Activated CD4-positive, alpha-beta memory T cell treated with anti-CD3 and anti-CD28 coated beads, Interleukin-2, amount 10 ng/mL, durations not matched to agents 7 days and 5 days (primary cell): ENCODE results near the gene PIGZ. TPM values are rescaled to one million over a fixed set of nuclear protein-coding genes. Genes with fewer than 3 reads are reported as not detected.

Experiments
- CTCF ChIA-PET: fragments of 350-600 bp; sonication (Branson Sonifier 250); formaldehyde crosslinking; loops from one replicate; lab custom pipeline; 2021; ENCODE audit warnings: antibody characterized with exemption, inconsistent platforms; lab: Charles Lee
- POLR2A ChIA-PET: fragments of 350-600 bp; sonication (Branson Sonifier 250); formaldehyde crosslinking; loops from one replicate; lab custom pipeline; 2021; ENCODE audit warnings: antibody characterized with exemption; lab: Charles Lee
- DNase-seq: peaks from one replicate; pipeline ENCODE4 v3.0.0-alpha.2; 2020
- H3K27ac Mint-ChIP-seq: one replicate; pipeline ENCODE4 v1.8.0; 2021; ENCODE audit warnings: mild to moderate bottlenecking, mixed read lengths
- H3K27me3 Mint-ChIP-seq: one replicate; pipeline ENCODE4 v1.8.0; 2021; ENCODE audit warnings: mixed read lengths
- H3K36me3 Mint-ChIP-seq: one replicate; pipeline ENCODE4 v1.8.0; 2021; ENCODE audit warnings: low read depth, mixed read lengths
- H3K4me1 Mint-ChIP-seq: one replicate; pipeline ENCODE4 v1.8.0; 2021; ENCODE audit warnings: mixed read lengths
- H3K4me3 Mint-ChIP-seq: one replicate; pipeline ENCODE4 v1.8.0; 2021; ENCODE audit warnings: mild to moderate bottlenecking, mixed read lengths
- H3K9me3 Mint-ChIP-seq: one replicate; pipeline ENCODE4 v1.8.0; 2021; ENCODE audit warnings: mixed read lengths
- total RNA-seq, 2 experiments: library from RNA; stranded (reverse); gene quantifications; one replicate each; pipeline ENCODE4 v1.2.3, GENCODE V29; 2021

Gene PIGZ, protein sequence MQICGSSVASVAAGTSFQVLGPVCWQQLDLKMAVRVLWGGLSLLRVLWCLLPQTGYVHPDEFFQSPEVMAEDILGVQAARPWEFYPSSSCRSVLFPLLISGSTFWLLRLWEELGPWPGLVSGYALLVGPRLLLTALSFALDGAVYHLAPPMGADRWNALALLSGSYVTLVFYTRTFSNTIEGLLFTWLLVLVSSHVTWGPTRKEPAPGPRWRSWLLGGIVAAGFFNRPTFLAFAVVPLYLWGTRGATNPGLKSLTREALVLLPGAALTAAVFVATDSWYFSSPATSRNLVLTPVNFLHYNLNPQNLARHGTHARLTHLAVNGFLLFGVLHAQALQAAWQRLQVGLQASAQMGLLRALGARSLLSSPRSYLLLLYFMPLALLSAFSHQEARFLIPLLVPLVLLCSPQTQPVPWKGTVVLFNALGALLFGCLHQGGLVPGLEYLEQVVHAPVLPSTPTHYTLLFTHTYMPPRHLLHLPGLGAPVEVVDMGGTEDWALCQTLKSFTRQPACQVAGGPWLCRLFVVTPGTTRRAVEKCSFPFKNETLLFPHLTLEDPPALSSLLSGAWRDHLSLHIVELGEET
- total RNA-seq: 1 to 10 TPM; 1.7 to 1.8 TPM

DNA sequence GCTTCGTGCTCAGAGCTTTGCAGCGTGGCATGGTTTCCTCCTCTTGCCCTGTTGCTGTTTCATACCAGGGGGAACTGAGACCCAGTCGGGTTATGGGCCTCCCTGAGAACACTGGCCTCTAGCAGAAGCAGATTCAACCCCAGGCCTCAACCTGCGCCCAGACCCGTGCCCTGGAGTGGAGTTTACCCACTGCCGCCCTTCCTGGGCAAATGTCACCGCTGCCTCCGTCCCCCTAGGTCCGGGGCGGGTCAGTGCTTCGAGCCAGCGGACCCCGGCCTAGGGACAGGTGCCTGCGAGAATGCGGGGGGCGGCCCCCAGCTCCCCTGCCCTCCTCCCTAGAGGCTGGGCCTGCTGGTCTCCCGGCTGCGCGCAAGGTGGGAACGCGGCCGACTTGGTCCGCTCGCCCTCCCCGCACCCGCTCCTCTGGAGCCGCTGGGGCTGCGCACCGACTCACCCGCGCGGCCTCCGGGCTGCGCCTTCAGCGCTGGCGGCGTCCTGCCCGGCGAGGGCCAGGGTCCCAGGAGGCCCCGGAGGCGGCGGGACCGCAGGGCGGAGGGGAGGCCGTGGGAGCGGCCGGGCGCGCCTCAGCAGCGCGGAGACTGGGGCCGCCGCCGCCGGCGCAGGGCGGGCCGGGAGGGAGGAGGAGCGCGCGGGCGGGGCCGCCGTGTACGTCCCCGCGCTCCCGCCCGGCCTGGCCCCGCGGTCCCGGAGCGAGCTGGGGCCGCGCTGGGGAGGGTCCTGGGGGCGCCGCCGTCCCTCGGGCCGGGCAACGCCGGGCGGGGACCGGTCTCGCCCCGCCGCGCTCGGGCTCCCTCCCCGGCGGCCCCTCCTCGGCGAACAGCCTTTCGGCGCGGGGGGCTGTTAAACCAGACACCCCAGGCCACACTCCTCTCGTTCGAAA lies at the start of gene PIGZ:
TSS of gene PIGZ (minus strand) at position 601 of the 901 bp plus-strand sequence. CDS start 16,802 bp downstream, outside the sequence.
- Mint-ChIP-seq H3K9me3 (no peaks in the 10 kb centered on the region), H3K27ac (no peak within 1 kb of the TSS), H3K4me1 (peaks cover 12% of the 10 kb centered on the region), H3K36me3 (peaks cover 12% of the 10 kb centered on the region), H3K27me3 (peaks cover 11% of the 10 kb centered on the region), H3K4me3 (peak within 1 kb of the TSS; percentile 81)
- peak; percentile 54 for DNase-seq
- ChIA-PET CTCF (interaction anchor here (1.0 kb wide), 1 partner anchor 26 kb away, joined by 3 read pairs; the partner anchor contains the start of gene NCBP2), POLR2A (interaction anchor here (0.9 to 4.4 kb wide), 4 partner anchors 26 to 356 kb away, joined by 3 to 32 read pairs (median 9); partner anchors contain the start of genes NCBP2 and SENP5)

DNA sequence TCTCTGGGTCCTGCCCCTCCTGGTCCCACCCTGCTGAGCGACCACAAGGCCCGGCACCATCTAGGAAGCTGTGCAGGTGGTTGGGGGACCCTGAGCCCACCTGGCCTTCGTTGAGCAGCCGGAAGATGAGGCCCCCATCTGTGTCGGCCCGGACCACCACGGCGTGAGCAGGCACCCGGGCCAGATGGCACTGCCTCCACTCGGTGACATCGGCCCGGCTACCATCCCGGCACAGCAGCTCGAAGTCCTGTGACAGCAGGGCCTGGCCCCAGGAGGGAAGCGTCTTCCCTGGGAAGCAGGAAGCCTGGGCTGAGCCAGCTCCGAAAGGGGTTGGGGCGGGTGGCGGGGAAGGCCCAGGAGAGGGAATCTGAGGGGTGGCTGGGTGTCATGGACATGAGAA lies 48.4 kb upstream of the PIGZ start:
- Mint-ChIP-seq H3K36me3 (no peaks in the 10 kb centered on the region), H3K27ac (no peak overlapping the region), H3K9me3 (no peaks in the 10 kb centered on the region), H3K27me3 (peaks cover 6% of the 10 kb centered on the region), H3K4me1 (no peaks in the 10 kb centered on the region), H3K4me3 (no peak overlapping the region)
- ChIA-PET CTCF (interaction anchor here (1.0 to 2.1 kb wide), 2 partner anchors 12 kb away, joined by 4 to 6 read pairs; partner anchors contain the start of gene MELTF), POLR2A (no interaction called here)
- DNase-seq: no peak

DNA sequence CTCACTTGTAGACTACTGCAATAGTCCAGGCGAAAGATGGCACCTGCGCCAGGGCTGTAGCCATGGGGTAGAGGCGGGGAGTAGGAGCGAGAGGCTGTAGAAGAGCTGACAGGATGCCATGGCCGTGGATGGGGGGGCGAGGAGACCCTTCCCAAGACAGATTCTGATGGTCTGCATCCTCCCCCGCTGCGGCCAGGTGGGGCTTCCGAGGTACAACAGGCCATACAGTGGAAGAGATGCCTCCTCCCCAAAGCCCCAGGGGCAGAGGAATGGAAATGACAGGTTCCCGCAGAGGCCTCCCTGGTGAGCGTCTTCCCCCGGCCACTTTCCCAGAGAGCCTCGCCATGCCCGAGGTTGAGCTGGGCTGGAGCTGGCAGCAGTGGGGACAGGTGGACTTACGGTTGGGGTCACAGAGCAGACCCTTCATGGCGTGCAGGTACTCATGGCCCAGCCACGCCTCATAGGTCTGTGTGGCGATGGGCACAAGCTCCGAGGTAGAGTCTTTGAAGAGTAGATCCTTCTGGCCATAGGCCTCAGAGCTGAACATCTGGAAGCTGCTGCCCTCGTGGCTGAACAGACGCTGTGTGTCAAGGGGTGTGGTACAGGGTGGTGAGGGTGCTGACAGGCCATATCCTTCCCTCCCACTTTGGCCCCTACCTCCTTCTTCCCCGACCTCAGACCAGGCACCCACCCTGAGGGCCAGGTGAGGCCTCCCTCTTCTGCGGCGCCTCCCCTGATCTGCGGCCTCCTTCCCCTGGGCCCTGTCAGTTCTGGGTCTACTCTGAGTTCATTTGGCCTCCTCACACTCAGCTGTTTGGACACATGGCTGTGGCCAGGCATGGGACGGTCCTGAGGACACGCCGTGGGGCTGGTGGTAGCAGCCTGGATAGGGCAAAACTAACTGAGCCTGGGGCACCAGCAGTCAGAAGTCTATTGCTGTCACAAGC lies 47.4 kb upstream of the PIGZ start:
- peaks cover 2% of the 10 kb centered on the region for H3K27me3 Mint-ChIP-seq
- ChIA-PET POLR2A (no interaction called here), CTCF (interaction anchor here (0.5 to 2.1 kb wide), 3 partner anchors 11 to 162 kb away, joined by 3 to 6 read pairs (median 4); partner anchors contain the start of gene MELTF)
- DNase-seq: no peak
- H3K27ac Mint-ChIP-seq: no peak overlapping the region
- H3K9me3 Mint-ChIP-seq: no peaks in the 10 kb centered on the region
- H3K36me3 Mint-ChIP-seq: no peaks in the 10 kb centered on the region
- no peak overlapping the region for H3K4me3 Mint-ChIP-seq
- no peaks in the 10 kb centered on the region for H3K4me1 Mint-ChIP-seq

DNA sequence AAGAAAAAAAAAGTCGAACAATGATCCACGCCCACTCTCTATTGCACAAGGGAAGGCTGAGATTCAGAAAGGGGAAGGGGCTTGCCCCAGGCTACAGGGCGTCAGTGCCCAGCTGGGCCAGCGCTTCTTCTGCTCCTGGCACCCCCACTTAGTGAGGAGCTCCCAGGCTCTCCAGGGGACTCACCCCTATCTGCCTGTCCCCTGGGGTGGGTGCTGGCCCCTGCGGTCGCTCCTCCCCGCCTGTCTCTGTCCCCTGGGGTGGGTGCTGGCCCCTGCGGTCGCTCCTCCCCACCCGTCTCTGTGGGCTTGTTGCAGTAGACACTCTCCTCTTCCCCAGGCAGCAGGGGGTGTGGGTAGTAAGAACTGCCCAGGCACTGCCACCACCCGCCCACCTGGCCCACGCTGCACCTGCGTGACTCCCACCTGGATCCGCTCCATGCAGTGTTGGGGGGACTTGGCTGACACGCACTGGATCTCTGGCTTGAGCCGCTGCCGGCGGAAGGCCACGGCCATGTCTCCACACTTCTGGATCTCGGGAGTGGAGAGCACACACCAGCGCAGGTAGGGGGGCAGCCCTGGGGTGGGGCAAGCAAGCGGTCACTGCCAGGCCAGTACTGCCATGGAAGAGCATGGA lies 46.4 kb upstream of the PIGZ start:
- ChIA-PET CTCF (no interaction called here), POLR2A (no interaction called here)
- Mint-ChIP-seq H3K27me3 (peaks cover 2% of the 10 kb centered on the region), H3K4me3 (no peak overlapping the region), H3K27ac (no peak overlapping the region), H3K36me3 (no peaks in the 10 kb centered on the region), H3K9me3 (no peaks in the 10 kb centered on the region), H3K4me1 (no peaks in the 10 kb centered on the region)
- no peak for DNase-seq

DNA sequence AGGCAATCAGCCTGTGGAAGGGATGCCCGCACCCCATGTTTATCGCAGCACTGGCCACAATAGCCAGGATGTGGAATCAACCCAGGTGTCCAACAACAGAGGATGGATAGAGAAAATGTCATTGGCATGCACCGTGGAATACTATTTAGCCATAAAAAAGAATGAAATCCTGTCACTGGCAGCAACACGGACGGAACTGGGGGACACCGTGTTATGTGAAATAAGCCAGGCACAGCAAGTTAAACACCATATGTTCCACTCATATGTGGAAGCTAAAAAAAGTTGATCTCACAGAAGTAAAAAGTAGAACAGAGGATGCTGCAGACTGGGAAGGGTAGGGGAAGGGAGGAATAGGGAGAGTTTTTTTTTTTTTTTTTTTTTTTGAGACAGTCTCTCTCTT lies 45.4 kb upstream of the PIGZ start:
- no peak overlapping the region for H3K4me3 Mint-ChIP-seq
- H3K9me3 Mint-ChIP-seq: no peaks in the 10 kb centered on the region
- no peaks in the 10 kb centered on the region for H3K4me1 Mint-ChIP-seq
- H3K27ac Mint-ChIP-seq: no peak overlapping the region
- no peaks in the 10 kb centered on the region for H3K36me3 Mint-ChIP-seq
- ChIA-PET CTCF (interaction anchor here (0.7 kb wide), 1 partner anchor 16 kb away, joined by 3 read pairs; no protein-coding TSS in a partner anchor), POLR2A (no interaction called here)
- H3K27me3 Mint-ChIP-seq: no peaks in the 10 kb centered on the region
- no peak for DNase-seq

DNA sequence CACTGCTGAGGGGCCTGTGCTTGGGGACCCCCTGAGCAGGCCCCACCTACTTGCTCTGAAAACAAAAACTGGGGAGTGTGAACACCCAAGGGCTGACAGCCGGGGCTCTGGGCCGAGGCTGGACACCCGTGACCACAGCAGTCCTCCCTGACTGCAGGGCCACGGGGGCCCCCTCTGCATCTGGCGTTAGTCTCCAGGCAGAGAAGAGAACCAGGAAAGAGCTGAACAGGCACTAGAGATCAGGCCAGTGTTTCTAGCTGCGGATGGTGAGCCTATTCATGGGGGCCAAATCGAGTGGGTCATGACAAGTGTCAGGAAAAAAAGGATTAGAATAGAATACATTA lies 43.9 kb upstream of the PIGZ start:
- no peak overlapping the region for H3K27ac Mint-ChIP-seq
- no peak overlapping the region for H3K4me3 Mint-ChIP-seq
- no peaks in the 10 kb centered on the region for H3K9me3 Mint-ChIP-seq
- ChIA-PET CTCF (no interaction called here), POLR2A (no interaction called here)
- H3K4me1 Mint-ChIP-seq: no peaks in the 10 kb centered on the region
- H3K27me3 Mint-ChIP-seq: no peaks in the 10 kb centered on the region
- DNase-seq: no peak
- no peaks in the 10 kb centered on the region for H3K36me3 Mint-ChIP-seq

DNA sequence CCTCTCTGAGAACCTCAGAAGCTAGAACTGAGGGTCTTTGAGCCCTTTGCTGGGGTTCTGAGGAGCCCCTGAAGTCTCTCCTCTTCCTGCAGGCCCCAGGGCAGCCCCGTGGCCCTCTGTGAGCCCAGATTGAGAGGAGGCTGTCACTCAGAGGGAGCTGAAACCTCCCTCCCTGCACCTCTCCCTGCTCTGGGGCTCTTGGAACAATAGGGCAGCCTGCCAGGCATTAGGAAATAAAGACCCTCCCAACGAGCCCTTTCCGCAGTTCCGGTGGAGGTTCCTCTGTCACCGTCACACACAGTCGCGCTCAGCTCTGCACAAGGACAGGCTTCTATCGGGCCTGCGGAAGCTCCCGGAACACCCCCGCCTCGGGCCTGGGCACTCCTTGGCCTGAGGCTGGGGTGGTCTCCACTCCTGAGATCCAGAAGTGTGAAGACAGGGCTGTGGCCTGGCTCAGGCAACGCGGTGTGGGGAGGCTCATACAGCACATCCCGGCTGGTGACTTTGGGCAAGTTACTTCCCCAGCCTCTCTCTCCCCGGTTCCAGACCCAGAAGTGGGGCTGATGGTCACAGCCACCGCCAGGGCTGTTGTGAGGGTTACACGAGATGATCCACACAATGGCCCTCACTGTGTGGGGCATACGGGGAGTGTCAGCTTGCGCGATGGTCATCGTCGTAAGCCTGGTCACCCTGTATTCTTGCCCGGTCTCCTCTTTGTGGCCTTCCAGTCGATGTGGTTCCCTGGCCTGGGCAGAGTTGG lies 43.3 kb upstream of the PIGZ start:
- H3K27me3 Mint-ChIP-seq: no peaks in the 10 kb centered on the region

DNA sequence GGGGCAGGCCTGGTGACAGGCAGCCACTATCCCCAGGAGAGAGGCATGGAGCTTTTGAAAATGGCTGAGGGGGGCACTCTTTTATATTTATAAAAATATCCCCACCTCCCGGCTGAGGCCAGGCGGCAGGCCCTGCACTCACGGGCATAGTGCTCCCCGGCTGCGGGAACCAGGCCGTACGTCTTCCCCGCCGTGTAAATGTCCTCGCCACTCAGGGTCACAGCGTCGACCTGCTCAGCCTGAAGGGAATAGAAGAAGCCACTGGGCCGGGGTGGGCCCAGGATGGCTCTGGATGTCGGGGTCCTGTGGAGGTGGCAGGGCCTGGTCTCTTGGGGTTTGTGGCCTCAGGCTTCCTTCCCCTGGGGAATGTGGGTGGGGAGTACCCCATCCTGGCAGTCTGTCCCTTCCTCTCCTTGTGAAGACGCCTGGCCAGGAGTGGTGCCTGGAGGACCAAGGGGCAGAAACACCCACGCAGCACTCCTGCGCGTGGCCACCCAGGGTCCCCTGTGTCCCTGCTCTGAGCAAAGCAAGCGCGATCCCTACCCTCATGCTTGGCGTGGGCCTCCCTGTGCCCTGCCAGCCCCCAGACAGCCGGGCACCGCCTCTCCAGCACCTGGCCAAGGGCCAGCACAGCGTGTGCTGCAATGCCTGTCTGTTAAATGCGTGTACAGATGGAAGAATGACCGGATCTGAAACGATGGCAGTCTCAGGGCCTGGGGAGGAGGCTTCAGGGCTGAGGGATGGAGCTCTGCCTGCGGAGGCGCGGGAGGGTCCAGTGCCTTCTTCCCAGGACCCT lies 42.1 kb upstream of the PIGZ start:
- Mint-ChIP-seq H3K4me1 (no peaks in the 10 kb centered on the region), H3K4me3 (no peak overlapping the region), H3K9me3 (no peaks in the 10 kb centered on the region), H3K27me3 (no peaks in the 10 kb centered on the region), H3K27ac (no peak overlapping the region), H3K36me3 (no peaks in the 10 kb centered on the region)
- no peak for DNase-seq
- ChIA-PET CTCF (interaction anchor here (1.0 kb wide), 1 partner anchor 19 kb away, joined by 3 read pairs; the partner anchor contains the start of gene MELTF), POLR2A (no interaction called here)

More for the DNA sequence above, 43.3 kb upstream of the PIGZ start:
- H3K27ac Mint-ChIP-seq: no peak overlapping the region
- no peak for DNase-seq
- no peaks in the 10 kb centered on the region for H3K36me3 Mint-ChIP-seq
- no peaks in the 10 kb centered on the region for H3K4me1 Mint-ChIP-seq
- H3K9me3 Mint-ChIP-seq: no peaks in the 10 kb centered on the region
- ChIA-PET CTCF (no interaction called here), POLR2A (no interaction called here)
- H3K4me3 Mint-ChIP-seq: no peak overlapping the region

DNA sequence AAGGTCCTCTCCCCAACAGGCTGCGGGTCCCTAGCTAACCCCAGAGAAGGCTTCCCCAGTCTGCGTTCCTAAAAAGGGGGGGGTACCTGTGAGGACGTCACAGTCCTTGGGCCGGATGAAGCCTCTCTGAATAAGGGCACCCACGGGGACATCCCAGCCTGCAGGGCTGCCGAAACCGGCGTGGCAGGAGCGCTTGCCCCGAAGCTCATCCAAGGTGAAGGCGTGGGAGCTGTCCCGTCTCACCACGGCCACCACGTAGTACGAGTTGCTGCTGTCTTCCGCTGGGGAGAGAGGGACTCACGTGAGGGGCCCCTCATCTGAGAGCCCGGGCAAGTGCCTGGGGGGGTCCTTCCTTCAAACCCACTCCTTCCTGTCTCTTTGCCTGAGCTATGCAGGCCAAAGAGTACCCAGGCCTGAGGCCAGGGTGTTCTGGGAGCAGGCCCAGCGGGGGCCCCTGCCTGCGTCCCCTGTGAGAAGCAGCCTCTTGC lies 40.9 kb upstream of the PIGZ start:
- H3K27ac Mint-ChIP-seq: no peak overlapping the region
- no peaks in the 10 kb centered on the region for H3K36me3 Mint-ChIP-seq
- no peaks in the 10 kb centered on the region for H3K27me3 Mint-ChIP-seq
- no peak for DNase-seq
- CTCF ChIA-PET: interaction anchor here (1.0 kb wide), 1 partner anchor 20 kb away, joined by 3 read pairs; the partner anchor contains the start of gene MELTF
- H3K9me3 Mint-ChIP-seq: no peaks in the 10 kb centered on the region
- POLR2A ChIA-PET: no interaction called here
- H3K4me1 Mint-ChIP-seq: peaks cover under 1% of the 10 kb centered on the region
- H3K4me3 Mint-ChIP-seq: no peak overlapping the region

DNA sequence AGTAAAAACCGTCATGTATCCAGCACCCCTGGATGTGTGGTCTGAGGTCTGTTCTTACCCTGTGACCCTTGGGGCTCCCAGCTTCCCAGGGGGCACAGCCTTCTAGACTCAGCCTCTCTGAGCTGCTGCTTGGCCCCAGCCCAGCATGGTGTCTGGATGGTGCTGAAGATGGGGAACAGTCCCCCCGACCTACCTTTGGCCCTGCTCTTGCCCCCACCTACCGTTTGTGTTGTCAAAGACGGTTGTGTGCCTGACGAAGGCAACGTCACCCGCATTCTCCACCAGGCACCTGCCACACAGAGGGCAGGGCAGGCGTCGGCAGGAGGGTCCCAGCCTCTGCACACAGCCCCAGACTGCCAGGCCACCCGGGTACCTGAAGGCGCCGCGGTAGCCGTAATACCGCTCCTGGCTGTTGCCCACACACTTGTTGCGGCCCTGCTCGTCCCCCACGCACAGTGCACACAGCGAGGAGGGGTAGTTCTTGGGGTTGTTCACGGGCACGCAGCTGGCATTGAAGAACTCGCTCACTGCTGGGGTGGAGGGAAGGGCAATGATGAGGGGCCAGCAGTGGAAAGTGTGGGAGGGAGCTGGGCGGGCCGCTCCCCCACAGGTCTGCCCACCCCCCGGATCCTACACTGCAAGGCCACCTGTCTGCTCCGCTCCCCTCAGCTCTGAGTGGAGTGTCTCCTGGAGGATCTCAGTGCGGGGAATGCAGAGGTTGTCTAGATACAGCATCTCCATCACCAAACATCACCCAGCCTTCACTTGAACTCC lies 40.0 kb upstream of the PIGZ start:
- Mint-ChIP-seq H3K27me3 (no peaks in the 10 kb centered on the region), H3K36me3 (no peaks in the 10 kb centered on the region), H3K9me3 (no peaks in the 10 kb centered on the region), H3K4me3 (no peak overlapping the region), H3K4me1 (peaks cover 8% of the 10 kb centered on the region), H3K27ac (no peak overlapping the region)
- DNase-seq: no peak
- POLR2A ChIA-PET: no interaction called here
- CTCF ChIA-PET: no interaction called here
